GM19324 (cell line): ENCODE results near the gene GSTT2B.
"Not testable (repeated sequence)": the region's sequence is repeated elsewhere in the genome, so short reads cannot be mapped to it uniquely, and the experiment has no call there.

Experiments
- ATAC-seq: cut with Tn5 transposase; IDR thresholded peaks from one replicate; pipeline ENCODE4 v1.9.1; 2021; ENCODE audit warnings: mild to moderate bottlenecking, moderate library complexity; ENCODE audit not compliant: unreplicated experiment, low FRiP score

Gene GSTT2B

DNA sequence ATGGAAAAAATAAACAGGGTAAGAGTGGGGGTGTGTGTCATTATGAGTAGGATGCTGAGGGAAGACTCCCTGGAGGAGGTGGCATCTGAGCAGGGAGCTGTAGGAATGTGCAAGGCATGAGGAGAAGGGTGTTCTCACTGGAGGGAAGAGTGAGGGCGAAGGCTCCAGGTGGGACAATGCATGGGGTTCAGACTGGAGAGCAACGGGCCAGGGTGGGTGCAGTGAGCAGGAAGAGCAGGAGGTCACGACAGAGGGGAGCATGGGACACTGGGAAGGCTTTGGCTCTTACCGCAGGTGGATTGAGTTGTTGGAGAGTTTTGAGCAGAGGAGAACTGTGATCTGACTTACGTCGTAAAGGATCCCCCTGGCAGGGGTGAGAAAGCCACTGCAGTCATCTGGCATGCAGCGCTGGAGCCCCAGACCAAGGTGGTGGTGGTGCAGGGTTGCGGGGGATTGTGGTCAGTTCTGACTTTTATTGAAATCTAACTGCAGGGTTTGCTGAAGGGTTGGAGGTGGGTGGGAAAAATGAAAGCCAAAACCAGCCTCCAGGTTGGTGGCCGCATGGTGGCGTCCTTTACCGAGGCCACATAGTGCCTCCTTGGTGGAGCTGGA, 8.1 kb downstream of the GSTT2B start:
- ATAC-seq, result not testable (repeated sequence)

DNA sequence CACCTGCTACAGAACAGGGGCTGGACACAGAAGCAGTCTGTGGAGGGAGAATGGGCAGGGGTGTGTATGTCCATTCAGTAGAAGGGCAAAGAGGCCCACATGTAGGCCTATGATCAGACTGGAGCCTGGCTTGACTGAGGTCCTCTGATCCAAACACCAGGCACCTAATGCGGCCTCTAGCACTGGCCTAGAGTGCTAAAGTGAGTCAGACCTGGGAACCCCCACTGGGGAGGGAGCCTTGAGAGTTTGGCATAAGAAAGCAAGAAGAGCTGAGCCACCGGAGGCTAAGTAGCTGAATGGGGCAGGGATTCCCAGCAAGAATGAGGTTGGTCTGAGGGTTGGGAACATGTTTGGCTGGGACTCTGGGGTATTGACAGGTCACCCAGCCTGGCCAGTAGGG, 9.6 kb downstream of the GSTT2B start:
- not testable (repeated sequence) for ATAC-seq

DNA sequence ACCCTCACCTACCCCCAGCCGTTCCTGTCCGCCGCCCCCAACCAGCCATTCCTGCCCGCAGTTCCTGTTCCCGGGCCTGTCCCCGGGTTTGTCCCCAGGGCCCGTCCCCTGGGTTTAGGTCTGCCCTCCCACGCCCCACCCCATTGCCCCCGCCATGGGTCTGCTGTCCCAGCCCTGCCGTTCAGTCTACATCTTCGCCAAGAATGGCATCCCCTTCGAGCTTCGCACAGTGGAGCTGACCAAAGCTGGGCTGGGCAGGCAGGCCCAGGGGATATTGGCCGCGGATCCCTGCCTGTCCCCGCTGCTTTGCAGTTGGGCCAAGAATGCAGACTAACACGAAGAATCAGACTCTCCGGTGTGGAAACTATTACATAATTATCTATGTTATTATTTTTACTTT, 11.2 kb downstream of the GSTT2B start:
- ATAC-seq, result not testable (repeated sequence)

DNA sequence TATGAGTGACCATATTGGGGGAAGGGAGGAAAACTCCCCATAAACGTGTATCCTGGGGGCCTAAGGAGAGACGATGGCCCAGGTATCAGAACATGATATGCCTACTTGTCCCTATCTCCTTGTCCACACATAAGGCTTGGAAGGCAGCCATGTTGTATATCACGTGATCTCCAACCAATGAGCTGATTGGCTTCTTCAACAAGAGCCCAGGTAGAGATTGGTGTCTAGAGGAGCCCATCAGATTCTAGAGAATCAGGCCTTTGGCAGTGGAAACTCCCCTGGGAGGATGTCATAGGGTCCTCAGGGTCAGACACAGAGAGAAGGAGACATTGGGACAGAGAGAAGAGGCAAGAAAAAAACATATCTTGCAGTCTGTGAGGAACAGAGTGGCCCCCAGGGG, 13.6 kb downstream of the GSTT2B start:
- ATAC-seq, result not testable (repeated sequence)

DNA sequence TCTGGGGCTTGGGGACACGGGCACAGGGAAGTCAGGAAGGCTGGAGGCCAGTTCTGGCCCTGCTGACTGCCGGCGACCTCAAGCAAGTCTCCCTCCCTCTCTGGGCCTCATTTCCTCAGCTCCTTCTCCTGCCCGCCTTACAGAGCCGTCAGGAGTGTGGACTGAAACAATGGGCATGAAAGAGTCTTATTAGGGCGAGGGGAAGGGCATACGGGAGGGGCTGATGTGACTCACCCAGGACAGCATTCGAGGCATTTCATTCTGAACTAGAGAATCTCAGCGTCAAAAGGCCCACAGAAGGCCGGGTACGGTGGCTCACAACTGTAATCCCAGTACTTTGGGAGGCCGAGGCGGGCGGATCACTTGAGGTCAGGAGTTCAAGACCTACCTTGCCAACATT, 20.8 kb downstream of the GSTT2B start:
- not testable (repeated sequence) for ATAC-seq

DNA sequence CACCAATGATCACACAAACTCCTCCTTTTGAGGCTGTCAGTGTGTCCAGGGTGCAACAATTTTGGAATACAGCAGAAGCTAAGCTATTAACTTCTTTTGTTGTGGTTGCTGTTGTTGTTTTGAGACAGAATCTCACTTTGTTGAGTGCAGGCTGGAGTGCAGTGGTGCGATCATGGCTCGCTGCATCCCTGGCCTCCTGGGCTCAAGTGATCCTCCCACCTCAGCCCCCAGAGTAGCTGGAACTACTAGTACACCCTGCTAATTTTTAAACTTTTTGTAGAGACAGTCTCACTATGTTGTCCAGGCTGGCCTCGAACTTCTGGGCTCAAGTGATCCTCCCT, 22.0 kb downstream of the GSTT2B start:
- no peak for ATAC-seq

DNA sequence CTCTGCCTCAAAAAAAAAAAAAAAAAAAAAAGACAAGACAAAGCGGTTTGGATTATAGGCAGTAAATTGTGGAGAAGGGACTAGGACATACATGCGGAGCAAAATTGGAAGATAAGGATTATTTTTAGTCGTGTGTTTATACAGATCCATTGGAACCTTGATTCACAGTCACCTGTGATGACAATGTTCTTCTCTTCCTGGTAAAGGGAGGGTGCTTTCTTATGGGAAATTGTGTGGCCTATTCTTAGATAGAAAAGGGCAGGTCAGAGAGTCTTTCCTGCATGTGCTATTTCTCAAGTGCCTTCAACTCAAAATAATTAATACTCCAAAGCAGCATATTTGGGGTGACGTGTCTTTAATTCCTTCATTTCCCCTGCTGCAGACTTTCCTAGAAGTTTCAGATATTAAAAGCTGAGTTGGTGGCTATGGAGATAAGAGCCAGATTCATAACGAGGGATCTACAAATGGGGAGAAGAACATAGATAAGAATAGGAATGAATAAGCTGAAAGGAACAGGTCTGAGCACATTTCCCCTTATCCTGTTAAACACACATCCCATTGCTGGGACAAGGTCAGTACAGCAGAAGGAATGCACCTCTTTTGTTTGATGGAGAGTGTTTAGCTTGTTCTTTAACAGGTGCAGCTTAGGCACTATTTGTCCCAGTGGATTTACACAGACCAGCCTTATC, 22.5 kb downstream of the GSTT2B start:
- no peak for ATAC-seq

DNA sequence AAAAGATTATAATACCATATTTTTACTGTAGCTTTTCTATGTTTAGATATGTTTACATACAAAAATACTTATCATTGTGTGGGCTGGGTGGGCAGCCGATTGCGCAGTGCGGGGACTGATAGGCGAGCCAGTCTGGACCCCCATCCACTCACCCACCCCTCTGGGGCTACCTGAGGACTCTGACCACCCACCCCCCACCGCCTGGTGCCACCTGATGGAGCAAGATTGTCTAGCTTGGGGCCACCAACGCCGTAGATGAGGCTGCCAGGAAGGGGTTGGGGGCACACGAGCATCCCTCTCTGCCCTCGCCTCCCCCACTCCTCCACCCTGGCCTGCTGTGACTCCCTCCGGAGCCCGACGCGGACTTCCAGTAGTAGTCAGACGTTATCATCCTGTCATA, 34.4 kb downstream of the GSTT2B start:
- no peak for ATAC-seq

DNA sequence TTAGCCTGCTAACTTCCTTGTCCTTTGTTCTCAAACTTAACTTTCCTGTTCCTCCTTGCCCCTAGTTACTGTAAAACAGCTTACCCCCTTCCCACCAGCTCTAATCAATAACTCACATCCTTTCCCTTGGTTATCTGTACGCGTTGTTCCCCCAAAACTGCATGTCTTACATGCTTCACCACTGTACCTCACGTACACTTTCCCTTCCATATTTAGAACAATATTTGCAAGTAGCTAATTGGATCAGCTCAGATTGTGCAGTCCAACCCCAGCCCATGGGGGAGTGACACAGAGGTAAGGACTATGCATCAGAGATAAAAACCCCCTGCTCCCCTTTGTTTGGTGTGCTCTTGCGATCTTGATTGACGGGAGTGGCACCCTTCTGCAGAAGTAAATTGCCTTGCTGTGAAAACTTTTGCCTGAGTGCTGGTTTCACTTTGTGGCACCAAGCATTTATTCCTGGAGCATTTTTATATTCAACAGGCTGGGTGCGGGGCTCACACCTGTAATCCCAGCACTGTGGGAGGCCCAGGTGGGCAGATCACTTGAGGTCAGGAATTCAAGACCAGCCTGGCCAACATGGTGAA, 35.9 kb downstream of the GSTT2B start:
- no peak for ATAC-seq

DNA sequence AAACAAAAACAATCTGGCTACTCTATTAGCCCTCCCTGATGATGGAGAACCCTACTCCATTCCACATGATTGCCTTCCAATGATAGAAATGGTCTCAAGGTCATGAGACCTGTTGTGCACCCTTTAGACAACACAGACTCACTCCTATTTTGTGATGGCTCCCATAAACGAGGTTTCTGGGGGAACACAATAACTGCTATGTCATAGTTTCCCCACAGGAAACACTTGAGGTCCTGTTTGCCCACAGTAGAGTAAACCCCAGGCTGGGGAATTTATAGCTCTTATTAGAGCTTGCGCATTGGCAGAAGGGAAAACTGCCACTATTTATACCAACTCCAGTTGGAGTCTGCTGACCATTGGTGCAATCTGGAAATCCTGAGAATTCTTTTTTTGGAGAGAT, 38.1 kb downstream of the GSTT2B start:
- no peak for ATAC-seq

DNA sequence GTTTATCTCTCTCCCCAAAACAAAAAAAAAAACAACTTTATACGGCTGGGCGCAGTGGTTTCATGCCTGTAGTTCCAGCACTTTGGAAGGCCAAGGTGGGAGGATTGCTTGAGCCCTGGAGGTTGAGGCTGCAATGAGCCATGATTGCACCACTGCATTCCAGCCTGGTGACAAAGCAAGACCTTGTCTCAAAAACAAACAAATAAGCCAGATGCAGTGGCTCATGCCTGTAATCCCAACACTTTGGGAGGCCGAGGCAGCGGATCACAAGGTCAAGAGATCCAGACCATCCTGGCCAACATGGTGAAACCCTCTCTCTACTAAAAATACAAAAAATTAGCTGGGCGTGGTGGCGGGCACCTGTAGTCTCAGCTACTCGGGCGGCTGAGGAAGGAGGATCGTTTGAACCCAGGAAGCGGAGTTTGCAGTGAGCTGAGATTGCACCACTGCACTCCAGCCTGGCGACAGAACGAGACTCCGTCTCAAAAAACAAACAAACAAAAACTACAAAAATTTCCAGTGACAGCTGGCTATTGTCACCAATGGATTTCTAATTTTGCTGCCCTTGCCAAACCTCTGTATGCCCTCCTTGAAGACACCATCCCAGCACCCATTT, 39.3 kb downstream of the GSTT2B start:
- ATAC-seq, result not testable (repeated sequence)

DNA sequence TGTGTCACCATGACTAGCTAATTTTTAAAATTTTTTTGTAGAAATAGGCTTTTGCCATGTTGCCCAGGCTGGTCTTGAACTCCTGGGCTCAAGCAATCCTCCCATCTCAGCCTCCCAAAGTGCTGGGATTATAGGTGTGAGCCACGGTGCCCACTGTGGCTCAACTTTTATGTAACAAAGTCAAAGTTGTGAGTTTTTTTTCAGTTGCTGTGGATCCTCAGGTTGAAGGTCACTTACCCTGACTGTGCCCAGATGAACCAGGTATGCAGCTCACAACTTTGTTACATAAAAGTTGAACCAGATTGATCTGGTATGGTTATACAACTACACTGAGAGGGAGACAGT, 40.8 kb downstream of the GSTT2B start:
- ATAC-seq, result not testable (repeated sequence)

DNA sequence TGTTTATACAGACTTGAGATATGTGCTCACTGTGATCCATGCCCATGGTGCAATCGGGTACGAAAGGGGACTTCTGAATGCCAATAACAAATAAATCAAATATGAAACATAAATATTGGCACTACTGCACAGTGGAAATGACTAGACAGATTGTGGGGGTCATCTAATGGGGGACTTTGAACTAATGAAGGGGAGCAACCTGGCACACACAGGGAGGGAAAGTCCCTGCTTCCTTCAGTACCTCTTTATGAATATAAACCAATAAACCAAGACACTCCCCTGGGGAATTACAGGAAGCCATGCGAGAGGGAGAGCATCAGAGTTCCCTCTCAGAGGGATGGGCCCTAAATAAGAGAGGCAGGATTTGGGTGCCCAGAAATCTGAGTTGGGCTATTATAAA, 45.7 kb downstream of the GSTT2B start:
- no peak for ATAC-seq

DNA sequence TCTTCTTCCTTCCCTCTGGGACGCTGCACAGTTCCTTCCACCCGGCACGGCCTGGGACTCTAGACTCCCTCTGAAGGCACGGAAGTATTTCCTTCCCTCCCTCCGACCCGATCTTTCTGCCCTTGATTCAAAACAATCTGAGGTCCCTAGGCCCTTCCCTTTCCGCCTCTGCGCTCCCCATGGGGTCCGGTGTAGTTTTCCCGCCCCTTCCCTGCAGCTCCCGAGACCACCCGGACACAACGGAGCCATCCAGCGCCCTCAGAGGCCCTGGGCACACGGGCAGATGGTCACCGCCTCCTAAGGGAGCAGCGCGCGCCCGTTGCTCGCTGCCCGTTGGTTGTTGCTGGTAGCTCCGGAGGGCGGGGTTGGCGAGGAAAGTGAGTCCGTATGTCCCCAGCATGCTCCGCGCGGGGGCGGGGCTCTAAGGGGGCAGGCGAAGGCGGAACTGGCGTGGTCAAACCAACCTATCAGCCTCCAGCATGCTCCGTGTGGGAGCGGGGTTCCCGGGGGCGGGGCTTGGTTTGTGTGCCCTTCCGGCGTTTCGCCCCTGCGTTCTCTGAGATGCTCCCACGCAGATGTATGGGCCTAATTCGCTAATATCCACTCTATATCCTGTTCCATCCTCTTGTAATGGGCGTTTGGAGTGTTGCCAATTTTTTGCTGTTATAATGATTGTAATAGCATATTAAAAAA, 47.2 kb downstream of the GSTT2B start:
- ATAC-seq, result peak; percentile 98

DNA sequence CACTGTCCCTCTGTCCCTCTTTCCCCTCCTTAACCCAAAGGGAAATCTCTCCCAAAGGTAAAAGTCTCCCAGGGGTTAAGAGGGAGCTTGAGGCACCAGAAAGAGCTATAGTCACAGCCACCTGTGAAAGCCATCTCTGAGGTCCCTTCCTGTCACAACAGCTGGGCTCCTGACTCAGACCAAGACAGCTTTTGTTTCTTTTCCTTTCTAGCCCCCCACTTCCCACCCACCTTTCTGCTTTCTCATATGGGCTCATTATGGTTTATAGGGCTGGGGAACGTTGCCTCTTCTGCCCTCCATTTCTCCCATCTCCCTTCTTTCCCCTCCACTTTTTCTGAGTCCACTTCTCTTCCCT, 47.7 kb downstream of the GSTT2B start:
- ATAC-seq, result no peak

DNA sequence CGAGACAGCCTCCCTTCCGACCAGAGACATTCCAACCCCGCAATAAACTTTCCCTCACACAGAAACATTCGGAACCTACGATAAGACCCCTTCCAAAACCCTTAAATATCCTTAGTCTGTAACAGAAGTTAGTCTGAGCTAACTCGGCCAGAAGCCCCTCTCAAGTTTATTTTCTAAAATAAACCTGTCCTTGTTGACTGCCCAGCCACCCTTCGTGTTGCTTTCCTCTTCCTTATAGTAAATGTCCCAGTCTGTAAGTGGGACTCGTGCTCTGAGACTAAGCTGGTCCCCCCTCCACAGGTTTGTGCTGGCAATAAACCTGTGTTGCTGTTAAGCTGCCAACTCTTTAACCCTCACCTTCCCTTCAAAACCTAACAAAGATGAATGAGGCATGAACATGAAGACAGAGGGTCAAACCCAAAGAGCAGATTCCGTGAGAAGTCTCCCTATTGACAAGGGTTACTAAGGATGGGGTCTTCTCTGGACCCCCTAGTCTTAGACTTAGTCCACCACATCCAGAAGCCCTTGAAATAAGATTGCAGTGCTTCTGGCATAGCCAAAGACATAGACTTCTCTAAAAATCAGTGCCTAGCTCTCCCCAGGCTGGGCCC, 48.6 kb downstream of the GSTT2B start:
- no peak for ATAC-seq

DNA sequence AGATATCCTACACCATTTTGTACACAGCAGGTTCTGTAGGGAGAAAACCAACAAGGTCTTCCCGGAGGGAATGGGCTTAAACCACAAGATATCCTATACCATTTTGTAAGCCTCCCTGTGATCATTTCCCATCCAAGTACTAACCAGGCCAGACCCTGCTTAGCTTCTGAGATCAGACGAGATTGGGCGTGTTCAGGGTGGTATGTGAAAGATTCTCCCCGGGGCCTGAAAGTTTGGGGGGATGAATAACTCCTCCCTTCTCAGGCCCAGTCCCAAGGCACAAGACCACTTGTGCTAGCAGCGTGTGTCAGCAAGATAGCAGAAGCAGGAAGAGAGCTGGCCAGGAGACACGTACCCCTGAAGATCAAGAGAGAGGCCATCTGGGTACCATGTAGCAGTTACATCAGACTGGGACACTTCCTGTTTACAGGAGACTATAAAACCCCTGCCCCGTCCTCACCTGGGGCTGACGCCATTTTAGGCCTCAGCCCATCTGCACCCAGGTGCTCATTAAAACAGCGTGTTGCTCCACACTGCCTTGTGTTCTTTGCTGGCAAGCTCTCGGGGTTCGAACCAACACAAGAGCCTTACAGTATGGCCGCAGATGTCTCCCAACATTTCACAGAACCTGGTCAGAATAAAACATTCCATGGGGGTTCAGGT, 49.5 kb downstream of the GSTT2B start:
- no peak for ATAC-seq

DNA sequence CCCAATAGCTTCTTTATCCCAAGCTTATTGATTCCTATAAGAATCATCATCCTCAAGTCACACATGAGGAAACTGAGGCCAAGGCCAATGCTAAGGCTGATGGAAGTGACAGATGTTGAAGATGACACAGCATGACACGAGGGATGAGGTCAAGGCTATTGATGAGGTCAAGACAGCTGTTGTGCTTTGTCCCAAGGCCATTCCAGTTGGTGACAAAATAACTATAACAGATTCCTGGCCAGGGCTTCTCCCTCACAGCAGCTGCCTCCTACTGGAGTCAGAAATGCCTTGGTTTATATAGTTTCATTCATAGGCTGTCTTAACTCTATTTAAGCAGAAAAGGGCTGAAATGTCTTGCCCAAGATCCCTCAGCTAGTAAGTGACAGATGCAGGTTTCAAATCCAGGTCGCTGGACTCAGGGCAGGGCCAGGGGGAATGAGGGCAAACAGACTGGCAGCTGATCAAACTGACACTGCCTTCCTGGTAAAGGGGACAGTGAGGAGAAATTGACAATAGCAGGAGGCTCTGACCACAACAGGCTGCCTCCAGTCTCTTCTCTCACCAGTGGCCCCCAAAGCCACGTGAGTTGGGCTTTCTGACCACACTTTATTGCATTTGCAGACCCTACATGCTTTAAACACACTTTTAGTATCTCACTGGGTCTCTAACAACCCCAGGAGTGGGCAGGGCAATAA, 50.4 kb downstream of the GSTT2B start:
- no peak for ATAC-seq

DNA sequence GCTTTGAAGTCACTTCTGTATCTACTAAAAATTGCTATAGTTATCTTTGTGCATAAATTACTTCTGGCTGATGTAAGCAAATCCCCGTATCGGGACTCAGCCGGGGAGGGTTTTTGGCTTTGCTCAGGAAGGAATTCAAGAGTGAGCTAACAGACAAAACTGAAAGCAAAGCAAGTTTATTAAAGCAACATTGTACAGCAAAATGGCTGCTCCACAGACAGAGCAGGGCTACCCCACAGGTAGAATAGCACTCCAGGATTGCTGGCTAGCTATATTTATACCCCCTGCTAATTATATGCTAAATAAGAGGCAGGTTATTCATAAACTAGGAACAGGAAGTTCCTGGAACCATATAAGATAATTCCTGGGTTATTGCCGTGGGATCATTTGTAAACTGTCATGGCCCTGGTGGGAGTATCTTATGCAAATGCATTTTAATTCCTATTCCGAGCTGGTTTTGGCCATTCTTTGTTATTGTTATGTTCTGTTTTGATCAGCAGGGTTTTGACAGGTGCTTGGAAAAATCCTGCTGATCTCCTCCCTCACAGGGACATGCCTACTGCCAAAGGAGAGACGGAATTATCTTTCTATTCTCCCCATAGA, 51.6 kb downstream of the GSTT2B start:
- ATAC-seq, result no peak
